ENCODE data around the gene SNRK.
A peak's percentile ranks its signal among the peaks of the same experiment; 100 is the strongest.

Gene SNRK

DNA sequence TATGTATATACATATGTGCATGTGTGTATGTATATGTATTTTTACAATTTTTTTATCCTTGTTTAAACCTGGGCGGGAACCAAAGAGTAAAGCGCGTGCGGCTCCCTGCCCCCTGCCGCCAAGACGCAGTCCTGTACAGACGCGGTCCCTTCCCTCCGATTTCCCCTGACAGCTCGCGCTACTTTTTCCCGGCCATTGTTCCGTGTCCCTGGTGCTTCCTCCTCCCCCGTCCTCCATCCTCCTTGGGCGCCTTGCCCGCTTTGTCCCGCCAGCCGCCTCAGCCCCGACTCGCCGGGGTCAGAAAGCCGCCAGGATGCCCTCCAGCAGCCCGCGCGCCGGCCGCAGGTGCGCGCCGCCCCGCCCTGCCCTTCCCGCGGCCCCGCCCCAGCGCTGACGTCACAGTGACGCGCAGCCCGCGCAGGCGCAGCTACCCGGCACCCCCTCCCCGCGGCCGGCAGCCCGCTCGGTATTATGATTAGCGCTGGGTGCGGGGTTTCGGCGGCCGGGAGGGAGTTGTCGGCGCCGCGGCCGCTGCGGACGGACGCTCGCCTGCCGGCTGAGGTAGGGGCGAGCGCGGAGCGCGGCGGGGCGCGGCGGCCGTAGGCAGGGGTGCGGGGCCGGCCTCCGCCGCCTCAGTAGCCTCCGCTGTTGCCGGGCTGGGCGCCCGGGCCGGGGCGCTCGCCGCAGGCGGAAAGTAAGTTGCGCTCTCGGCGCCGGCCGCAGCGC lies at the start of gene SNRK:
Gene SNRK (plus strand): TSS at position 426 of the 726 bp plus-strand sequence. CDS start 16,664 bp downstream, outside the sequence.
- peak; percentile 86 for DNase-seq (ENCODE audit: low spot score)

DNA sequence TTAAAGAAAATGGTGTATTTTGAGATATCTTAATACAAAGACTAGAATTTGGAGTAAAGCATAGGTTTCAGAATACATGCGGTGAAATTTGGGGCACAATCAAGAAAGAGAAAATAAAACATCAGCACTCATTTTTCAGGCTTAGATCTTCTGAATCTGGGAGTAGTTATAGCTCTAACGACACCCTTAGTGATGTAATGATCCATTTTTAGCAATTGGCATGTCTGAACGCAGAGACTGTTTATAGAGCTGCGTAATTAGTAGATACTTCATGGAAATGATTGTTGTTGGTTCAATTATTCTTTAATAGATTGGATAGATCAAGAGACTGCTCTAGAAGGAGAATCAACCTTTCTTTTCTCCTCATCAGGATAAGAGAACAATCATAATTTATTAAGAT lies 47.5 kb upstream of the SNRK start:
- DNase-seq (ENCODE audit: low spot score) = no peak

DNA sequence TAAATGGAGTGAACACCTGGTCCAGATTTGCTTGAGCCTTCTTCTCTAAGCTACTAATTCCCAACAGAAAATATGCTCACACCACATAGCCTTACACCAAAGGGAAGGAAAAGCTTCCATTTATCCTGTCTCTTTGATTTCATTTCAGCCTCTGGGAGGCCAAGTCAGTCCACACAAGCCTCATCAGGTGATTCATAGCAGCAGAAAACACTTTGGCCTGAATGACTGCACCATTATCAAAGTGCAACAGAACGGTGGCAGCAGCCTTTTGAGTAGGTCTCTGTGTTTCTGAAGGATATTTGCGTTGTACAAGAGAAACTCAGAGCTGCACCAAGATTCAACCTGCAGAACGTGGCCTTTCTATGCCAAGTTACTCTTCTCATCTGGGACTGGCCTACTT lies 46.6 kb upstream of the SNRK start:
- DNase-seq (ENCODE audit: low spot score) = no peak

- DNase-seq (ENCODE audit: low spot score) = no peak
Observed at GRCh38 chr3:43243590-43244587, 42.5 kb upstream of the SNRK start.

DNA sequence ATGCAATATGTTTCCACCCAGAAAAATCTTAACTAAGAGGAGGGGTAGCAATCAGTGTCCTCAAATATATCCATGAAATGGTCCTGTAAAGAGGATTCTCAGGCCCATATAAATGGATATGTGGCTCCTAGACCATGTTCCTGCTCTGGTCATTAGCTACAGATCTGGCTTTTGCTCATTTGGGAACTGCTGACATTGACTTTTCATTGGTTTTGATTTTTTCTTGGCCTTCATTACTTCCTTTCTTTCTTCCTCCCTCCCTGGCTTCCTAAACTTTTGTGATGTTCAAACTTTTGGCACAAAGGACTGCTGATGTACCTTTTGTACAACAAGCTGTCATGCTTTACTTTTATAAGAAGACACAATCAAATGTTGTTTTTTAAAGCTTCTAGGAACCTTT lies 41.6 kb upstream of the SNRK start:
- no peak for DNase-seq (ENCODE audit: low spot score)

DNA sequence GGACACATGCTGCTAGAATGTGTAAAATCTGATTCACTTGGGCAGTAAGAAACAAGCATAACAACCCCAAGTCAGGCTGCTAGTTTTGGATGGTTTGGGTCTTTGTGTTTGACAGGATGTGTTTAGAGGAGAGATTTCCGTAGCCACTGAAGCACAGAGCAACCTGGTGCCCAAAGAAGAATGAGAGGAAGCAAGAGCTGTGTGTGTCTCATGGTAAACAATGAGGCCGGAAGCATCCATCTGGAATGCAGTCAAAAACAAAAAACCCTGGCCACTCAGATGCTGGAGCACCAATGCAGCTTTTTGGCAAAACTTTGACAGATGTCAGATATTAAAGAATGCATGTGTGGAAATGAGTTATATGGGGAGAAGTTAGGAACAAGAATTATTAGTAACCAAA lies 39.4 kb upstream of the SNRK start:
- DNase-seq (ENCODE audit: low spot score) = no peak

GRCh38 chr3:43247561-43248184 lies 38.7 kb upstream of the SNRK start:
- DNase-seq (ENCODE audit: low spot score) = no peak

GRCh38 chr3:43248185-43248583 lies 38.2 kb upstream of the SNRK start:
- DNase-seq (ENCODE audit: low spot score) = no peak

GRCh38 chr3:43248973-43249372 lies 37.4 kb upstream of the SNRK start:
- DNase-seq (ENCODE audit: low spot score) = no peak

GRCh38 chr3:43249405-43249804 lies 36.9 kb upstream of the SNRK start:
- no peak for DNase-seq (ENCODE audit: low spot score)

DNA sequence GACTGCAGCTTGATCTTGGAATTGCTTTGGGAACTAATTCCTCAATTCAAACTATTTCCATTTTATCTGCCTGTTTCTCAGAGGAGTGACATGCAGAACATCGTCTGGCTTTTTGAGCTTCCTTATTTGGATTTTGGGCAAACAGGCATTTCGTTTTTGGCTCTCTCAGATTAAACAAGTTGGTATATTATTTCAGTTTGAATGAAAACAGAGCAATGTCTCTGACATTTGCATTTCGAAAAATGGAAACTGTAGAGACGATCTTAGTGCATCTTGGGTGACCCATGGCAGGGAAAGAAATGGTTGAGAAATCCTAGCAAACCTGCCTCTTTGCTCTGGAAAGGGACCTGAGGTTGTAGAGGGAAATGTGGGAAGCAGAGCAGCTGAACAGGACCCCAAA lies 33.0 kb upstream of the SNRK start:
- no peak for DNase-seq (ENCODE audit: low spot score)

- no peak for DNase-seq (ENCODE audit: low spot score)
Observed at GRCh38 chr3:43254125-43254524, 32.2 kb upstream of the SNRK start.

DNA sequence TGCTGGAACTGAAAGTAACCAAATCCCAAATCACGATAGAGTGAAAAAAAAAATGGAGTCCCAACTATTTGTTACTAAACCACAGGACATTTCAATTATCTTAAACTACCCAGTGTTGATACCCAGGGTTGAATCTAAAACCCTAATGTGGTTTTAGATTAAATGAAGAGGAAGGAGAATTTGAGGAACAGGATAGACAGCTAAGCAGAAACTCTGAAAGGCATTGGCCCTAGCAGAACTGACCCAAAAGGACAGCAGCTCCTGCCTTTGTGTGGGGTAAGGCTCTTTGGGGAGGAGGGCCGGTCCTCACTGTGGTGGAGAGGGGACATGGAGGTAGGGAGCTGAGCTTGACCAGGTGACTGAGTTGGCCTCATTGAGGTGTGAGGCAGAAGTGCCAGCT lies 30.7 kb upstream of the SNRK start:
- no peak for DNase-seq (ENCODE audit: low spot score)

- no peak for DNase-seq (ENCODE audit: low spot score)
Observed at GRCh38 chr3:43256714-43257461, 29.5 kb upstream of the SNRK start.

DNA sequence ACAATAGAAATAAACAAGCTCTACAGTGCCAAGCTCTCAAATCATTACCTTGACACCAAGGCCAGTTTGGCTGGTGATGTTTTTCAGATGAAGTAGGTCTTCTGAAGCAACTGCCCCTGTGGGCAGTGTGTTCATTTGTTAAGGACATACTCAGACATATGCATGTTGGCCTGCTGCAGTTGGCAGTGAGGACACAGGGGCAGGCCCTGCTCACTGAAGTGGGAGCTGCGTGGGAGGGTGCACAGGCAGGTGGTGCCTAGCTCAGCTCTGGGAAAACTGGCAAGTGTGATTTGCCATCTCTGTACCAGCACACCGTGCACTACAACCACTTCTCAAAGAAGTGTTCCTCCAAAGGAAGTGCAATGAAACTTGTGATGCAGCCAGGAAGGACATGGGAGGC lies 28.5 kb upstream of the SNRK start:
- no peak for DNase-seq (ENCODE audit: low spot score)

DNA sequence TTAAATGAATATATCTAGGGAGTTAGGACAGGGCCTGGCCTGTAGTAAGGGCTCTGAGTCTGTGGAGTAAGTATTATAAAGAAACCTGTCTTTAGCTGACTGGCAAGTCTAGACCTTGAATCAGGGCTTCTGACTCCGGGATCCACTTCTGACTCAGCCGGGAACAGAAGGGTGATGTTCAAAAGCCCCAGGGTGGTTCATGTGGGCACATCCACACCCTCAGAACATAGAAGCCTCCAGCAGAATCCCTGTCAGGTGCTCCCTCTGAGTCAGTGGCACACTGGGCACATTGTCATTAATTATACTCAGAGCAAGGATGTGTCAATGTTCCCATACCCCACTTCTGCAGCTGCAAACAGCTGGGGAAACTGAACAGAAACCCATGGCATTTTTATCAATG lies 26.7 kb upstream of the SNRK start:
- DNase-seq (ENCODE audit: low spot score) = peak; percentile 86

DNA sequence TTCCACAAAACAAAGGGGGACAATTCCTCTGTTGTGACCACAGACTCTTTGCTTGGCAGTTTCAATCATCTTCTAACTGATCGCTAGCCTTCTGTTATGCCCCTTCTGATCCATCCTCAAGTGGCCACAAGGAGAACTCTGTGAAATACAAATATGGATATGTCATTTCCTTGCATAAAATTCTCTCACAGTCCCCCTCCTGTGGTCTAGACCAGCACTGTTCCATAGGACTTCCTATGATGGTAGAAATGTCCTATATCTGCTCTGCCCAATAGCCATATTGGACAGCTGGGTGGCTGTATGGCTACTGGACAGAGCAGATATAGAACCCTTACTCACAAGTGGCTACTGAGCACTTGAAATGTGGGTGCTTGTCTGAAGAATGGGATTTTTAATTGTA lies 25.9 kb upstream of the SNRK start:
- no peak for DNase-seq (ENCODE audit: low spot score)

- DNase-seq (ENCODE audit: low spot score) = no peak
Observed at GRCh38 chr3:43262194-43262593, 24.1 kb upstream of the SNRK start.

DNA sequence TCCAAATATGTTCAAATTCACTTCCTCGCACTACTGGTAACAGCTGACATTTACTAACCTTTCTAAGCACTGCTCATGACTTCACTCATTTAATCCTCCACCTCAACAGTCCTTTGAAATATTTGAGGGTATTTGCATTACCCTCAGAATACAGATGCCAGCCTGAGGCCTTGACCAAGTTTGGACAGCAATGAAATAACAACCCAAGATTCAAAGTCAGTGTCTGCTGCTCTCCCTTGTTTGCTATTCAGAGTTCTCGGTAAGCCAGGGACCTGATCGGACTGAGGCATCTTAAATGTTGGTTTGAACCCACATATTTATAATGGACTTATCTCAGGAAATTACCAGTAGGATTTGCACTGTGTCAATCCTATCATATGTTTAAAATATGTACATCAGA lies 19.9 kb upstream of the SNRK start:
- no peak for DNase-seq (ENCODE audit: low spot score)

- DNase-seq (ENCODE audit: low spot score) = no peak
Observed at GRCh38 chr3:43266995-43267394, 19.3 kb upstream of the SNRK start.

GRCh38 chr3:43268636-43269035 lies 17.7 kb upstream of the SNRK start:
- no peak for DNase-seq (ENCODE audit: low spot score)

GRCh38 chr3:43270078-43270477 lies 16.3 kb upstream of the SNRK start:
- DNase-seq (ENCODE audit: low spot score) = no peak

Measured in kidney tubule cell (primary cell).